ENCODE results near the gene KCNQ1OT1.

- TF ChIP-seq FOS (IDR thresholded peaks at IDR 0.05; ENCODE audit: low read depth, low read length) (no peak), MXI1 (IDR thresholded peaks at IDR 0.05; ENCODE audit: borderline replicate concordance, low read depth, low read length) (no peak), CTCF (conservative IDR thresholded peaks at IDR 0.05; ENCODE audit: low read depth, low read length) (no peak), POLR2A (IDR thresholded peaks at IDR 0.05; ENCODE audit: low read depth, low read length) (no peak), RAD21 (IDR thresholded peaks at IDR 0.05; ENCODE audit: low read length) (no peak), BHLHE40 (IDR thresholded peaks at IDR 0.05; ENCODE audit: low read depth, low read length) (no peak), CHD1 (IDR thresholded peaks at IDR 0.05; ENCODE audit: low read depth, low read length) (no peak), RCOR1 (IDR thresholded peaks at IDR 0.05; ENCODE audit: insufficient replicate concordance, low read length) (no peak)
These were observed 9.0 kb downstream of the KCNQ1OT1 start for GRCh38 chr11:2690596-2691354.
